Skin of body (tissue), 2 donors: ENCODE results near the gene AKAP13. TPM values are rescaled to one million over a fixed set of nuclear protein-coding genes. Genes with fewer than 3 reads are reported as not detected.

Experiments
- DNase-seq: peaks from one replicate; lab custom pipeline; 2025; lab: John Stamatoyannopoulos, UW
- total RNA-seq: library from RNA; depleted of rRNA; stranded (reverse); fragments of >200 nt; gene quantifications from one replicate; pipeline ENCODE4 v1.2.3, GENCODE V29; 2014

Gene AKAP13
- total RNA-seq, 1 donor from 2014 or later, result 160 TPM

DNA sequence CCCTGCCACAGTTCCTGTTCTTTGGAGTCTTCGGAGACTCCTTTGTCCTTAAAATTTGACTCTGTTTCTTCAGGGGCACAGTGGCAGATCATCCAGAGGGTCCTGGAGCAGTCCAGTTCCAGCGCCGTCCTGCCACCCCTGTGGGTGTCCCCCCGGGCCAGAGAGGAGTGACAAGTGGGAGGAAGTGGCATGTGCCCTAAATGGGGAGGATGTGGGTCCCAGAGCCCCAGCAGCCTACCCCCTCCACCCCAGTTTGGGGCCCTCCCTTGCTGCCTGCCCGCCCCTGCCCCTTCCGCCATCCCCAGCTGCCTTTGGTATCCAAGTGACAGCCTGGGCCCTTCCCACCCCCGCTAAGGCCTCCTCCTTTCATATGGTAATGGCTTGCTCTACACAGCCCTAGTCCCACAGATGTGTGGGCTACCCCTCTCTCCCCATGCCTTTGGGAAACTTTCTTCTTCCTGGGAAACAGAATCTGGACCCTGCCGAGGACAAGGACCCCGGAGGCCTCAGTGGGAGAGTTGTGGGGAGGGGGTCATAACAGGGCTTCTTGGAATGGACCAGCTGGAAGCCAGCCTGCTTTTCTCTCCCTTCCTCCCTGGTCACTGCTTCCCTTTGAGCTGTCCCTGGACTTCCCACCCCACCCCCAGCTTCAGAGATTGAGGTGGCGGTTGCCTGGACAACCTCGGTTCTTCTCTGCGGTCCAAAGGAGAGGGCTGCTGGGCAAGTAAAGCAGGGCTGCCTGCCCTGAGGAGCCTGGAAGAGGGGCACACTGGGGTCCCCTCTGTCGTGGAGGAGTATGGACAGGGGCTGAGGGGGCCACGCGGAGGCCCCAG, 371.1 kb downstream of the AKAP13 start:
- DNase-seq, result peak; percentile 24

DNA sequence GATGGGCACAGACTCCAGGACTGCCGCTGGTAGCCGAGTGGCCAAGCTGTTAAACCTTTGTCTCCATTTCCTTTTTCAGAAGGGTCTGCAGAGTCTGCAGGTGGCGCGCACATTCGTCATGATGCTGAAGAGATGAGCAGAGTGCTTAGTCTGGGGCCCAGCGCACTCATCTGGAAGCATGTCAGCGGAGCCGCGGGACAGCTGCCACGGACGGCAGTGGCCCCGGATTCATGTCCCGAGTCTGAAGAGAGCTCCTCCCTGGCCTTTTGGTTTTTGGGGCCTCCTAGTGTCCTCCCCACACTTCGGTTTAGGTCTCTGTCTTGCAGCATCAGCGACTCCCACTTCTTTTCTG, 371.7 kb downstream of the AKAP13 start:
- no peak for DNase-seq

DNA sequence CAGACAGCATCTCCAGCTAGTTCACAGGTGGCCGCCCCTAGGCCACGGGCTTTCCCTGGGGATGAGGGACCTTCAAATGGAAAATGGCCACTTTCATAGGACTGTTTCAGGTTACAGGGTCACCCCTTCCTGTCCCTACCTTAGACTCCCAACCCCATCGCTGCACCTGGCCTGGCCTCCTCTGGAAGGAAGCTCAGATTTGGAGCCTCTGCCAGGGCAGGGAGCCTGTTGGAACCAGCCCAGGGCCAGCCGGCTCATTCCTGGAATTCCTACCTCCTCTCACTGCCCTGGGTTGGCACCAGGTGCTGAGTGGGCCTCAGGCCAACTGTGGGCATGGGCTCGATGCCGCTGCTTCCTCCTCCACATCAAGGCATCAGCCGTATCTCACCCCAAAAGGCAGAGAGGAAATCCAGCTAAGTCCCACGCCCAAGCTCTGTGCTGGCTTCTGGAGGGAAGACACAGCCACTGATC, 372.1 kb downstream of the AKAP13 start:
- peak; percentile 8 for DNase-seq

DNA sequence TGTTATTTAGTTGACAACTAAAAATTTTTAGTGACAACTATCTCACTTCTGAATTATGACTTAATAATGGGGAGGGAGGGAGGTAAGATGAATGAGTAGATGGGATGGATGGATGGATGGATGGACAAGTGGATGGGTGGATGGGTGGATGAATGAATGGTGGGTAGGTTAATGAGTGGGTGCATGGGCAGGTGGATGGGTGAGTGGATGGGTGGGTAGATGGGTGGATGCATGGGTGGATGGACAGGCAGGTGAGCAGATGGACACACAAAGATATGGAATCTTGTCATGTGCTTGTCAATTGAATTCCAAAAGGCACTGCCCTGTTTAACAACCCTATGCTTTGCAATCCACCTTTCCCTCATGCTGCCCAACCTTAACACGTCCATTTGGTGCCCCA, 372.9 kb downstream of the AKAP13 start:
- DNase-seq, result no peak

DNA sequence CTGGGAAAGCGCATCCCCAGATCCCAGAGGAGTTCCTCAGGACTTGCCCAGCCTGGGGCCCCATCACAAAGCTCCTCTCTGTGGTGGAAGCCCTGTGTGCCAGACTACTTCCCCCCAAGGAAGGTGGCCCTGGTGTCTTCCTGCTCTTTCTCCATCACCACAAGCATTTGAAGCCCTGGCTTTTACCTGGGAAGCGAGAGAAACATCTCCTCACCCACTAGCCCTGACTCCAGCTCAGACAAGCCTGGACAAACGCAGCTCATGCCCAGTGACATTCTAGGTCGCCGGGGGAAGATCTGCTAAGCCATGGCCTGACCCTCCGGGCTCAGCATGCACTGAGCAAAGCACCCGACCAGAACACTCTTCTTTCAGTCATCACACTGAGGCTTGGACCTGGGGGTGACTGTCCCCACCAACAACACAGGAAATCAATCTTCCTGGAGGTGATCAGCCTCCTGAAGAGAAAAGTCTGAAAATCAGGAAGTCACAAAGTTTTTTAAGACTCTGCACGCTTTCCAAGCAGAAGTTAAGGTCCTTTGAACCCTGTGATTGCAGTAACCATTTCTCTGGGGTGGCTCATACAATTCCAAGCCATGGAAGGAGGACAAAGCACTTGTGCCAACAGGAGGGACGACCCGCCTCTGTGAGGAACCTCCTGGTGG, 373.5 kb downstream of the AKAP13 start:
- DNase-seq, result no peak

DNA sequence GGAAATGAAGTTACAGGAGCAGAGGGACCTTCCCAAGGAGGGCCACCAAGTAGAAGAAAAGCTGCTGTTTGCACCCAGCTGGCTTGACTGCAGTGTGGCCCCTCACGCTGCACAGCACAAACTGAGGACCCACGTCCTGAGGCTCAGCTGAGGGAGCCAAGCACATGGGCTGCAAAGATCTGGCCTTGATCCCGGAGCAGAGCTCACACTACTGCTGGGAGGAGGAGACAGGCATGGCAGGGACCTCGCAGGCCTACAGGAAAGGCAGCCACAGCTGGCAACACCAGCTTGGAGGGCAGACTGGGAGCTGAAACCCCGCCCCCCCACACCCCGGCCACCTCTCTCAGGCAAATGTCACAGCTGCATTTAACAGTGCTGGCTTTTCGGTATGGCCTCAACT, 374.6 kb downstream of the AKAP13 start:
- peak; percentile 20 for DNase-seq

DNA sequence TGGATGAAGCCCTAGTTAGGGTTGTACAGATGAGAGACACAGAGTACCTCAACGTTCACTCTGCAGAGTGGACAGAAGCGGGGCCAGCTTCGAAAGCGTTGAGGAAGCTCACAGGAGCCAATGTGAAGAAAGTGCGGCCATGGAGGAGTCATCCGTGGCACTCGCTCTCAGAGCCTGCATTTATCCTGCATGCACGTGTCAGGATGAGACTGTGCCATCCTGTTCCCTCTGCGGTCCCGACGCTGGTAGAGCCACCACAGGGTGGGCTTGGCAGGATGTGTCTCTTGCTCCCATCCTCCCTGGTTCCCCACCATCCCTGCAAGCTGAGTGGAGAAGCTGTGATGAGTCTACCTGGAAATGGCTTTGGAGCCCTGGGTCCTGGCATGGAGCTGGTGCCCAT, 375.1 kb downstream of the AKAP13 start:
- DNase-seq, result no peak

DNA sequence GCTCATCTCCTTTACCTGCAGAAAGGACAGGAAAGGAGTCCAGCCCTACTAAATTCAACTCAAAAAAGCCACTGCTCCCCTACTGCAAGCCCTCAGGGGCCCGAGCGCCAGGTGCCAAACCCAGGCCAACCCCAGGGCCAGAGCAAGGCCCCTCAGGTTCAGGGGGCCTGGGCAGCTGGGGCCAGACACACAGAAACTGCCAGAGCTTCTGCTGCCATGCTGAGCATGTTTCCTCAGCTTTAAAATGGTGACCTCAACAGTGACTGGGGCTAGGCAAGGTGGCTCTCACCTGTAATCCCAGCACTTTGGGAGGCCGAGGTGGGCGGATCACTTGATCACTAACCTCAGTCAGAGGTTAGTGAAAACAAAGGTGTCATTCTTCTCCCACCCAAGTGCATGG, 375.5 kb downstream of the AKAP13 start:
- DNase-seq, result no peak

DNA sequence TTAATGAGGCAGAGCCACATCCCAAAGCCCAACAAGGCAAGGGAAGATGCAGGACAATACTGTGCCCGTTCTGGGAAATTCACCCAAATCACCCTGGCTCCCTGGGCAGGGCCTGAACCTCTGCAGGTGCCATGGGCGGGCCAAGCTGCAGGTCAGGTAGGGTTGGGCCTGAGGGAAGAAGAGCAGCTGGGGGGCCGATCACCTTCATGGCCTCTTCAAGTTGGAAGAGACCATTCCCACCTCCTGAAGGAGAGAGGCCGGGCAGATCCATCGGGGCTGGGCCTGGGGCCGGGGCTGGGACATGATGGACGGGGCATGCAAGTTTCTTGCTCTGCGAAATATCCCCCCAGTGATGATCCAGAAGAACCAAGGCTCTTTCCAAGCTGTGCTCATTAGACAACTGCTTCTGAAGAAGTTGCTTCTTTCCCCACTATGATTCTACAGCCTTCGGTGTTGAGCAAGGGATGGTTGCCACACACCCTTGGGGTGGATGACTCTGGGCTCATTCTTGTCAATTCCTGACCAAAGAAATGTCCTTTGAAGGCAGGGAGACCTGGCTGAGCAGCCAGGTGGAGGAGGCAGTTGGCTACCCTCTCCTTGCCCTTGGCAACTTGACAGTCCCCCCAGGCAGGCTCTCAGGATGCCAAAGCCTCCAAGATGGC, 376.1 kb downstream of the AKAP13 start:
- no peak for DNase-seq

DNA sequence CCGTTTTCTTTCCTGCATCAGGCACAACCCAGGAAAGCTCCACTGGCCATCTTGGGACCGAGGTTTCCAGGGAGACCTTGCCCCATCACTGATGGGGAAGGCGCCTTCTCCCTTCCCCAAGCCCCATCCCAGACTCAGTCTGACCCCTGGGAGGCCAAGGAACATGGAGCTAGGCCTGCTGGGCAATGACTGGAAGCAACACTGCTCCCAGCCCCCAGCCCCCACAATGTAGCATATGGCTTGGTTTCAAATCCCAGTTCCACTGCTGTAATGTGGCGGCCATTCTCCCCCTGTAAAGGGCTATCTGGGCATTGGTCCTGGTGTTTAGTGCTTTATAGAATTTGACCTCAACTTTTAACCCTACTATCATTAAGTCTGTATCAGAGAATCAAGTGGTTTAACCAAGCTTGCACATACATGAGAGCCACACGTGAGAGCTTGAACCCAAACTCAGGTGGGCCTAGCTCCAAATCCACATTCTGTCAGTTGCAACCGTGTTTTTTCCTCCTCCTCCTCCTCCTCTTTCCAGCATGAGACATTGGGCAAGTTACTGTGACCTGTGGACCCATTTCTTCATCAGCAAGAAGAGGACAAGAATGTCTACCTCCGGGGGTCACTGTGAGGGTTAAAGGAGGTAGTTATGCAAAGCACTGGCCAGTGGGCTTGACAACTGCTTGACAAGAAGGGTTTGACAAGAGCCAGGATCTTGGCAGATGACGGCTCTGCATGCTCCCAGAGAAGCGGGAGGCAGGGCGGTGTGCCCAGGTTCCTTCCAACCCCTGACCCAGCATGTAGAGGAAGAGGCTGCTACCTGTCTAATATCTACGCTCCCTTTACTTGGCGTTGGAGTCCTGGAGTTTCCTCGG, 376.9 kb downstream of the AKAP13 start:
- no peak for DNase-seq

DNA sequence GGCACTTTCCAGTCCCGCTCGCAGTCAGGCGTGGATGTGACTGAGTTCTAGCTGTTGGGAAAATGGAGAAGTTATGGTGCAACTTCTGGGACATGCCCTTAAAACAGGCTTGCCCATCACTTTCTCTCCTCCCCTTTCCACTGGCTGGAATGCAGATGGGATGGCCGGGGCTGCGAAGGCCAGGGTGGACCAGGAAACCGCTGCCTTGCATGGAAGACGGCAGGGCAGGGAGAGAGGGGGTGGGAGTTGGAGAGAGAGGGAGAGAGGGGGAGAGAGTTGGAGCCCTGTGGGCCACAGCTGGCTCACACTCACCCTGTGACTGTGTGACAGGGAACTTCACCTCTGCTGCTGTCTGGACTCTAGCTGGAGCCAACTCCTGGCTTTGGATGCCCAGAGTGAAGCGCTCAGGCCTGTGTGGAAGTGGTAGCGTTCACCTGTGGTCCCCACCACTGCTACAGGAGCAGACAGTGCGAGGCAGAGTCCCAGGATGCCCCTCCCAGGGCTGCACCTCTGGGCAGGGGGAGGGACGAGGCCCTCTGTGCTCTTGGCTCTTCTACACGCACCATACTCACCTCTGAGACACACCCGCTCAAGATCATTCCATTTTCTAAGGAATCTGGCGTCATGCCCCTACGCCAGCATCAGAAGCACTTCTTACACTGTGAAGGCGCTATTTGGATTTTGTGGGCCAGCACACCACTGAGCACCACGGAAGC, 377.7 kb downstream of the AKAP13 start:
- no peak for DNase-seq

DNA sequence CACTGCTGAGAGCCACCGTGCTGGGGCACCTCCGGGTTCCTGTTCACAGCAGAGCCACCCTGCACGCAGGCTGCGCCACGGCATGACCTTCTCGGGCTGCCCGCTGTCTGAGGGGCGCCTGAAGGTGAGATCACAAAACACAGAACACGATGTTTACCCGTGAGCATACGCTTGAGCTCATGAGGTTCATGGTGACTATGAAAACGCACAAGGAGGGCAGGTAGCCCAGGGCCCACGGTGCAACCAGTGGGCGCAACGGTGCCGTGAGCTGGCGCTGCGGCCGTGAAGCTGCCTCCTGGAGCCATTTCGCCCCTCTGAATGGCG, 378.2 kb downstream of the AKAP13 start:
- no peak for DNase-seq

DNA sequence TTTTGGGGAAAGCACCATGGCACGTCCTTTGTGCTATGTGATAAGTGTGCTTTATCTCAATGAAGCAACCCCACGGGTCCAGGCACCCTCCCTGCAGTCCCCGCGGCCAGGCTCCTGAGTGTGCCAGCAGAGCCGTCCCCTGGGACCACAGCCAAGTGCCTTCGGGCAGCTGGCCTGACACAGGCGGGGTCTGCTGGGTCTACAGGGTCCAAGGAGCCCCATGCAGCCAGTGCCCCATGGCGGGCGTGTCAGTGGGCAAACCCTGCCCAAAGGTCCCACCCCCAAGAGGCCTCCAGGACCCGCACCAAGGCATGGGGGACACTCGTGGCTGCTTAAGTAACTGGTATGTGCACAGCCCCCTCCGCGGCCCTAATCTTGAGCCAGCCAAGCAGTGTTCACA, 379.0 kb downstream of the AKAP13 start:
- no peak for DNase-seq

DNA sequence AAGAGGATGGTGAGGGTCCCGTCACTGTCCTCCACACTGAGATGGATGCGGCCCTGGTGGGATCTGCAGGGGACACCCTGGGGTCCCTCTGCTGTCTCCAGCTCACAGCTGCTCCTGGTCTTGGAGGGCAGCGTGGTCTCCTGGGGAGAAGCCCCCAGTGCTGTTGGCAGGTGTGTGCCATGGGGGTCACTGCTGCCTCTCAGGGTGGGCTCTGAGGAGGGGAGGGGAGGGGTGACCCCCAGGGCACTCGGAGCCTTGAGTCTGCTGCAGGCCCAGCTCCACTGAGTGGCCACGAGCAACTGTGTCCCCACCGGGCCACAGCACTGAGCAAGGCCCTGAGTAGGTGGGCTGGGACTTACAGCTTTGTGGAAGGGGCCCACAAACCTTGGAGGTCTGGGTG, 379.6 kb downstream of the AKAP13 start:
- no peak for DNase-seq

DNA sequence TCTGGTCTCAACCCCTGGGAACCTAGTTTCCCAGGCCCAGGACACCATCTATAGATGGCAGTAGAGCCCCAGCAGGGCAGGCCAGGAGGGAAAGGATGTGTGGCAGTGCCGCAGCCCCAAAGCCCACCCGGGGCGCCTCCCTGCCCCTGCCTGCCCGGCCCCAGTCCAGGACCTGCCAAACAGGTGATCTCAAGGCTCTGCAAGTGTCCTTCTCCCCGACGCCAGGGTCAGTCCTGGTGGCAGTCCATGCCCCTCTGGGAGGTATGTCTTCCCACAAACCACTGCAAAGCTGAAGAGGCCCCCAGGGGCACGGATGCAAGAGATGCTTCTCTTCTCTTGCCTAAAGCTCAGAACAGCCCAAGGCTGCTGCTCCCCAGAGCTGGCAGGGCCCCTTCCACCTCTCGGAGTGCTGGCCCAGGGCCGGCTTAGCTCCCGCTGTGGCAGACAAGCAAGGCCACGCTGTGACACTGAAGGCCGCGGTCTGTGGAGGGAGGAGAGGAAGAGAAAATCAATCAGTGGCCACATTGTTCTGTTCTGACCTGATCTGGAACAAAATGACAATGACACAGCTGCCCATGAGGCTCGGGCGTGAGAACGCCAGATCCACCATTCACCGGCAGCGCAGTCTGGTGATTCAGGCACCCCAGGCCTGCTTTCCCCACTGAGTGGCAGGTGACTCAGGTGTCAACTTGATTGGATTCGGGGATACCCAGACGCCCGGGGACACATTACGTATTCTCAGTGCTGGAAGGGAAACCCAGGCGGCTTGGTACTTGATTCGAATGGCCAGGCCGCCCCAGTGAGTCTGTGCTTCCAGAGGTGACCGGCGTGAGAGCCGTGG, 380.3 kb downstream of the AKAP13 start:
- DNase-seq, result no peak

DNA sequence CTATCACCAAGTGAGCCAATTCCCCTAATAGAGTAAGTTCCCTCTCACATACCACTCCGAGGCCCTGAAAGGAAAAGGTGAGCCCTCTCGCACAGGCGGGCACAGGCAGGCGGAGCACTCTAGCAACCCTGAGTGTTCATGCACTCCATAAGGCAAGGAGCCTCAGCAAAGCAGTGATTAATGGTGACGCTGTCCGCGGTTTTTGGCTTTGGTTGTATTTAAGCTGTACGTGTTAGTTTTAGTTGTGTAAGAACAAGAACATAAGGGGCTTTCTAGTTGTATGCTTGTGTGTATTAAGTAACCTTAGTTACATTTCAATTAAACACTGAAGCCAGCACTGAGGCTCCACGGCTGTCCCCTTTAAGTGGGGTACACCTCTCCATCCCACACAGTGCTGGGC, 381.2 kb downstream of the AKAP13 start:
- DNase-seq, result no peak

DNA sequence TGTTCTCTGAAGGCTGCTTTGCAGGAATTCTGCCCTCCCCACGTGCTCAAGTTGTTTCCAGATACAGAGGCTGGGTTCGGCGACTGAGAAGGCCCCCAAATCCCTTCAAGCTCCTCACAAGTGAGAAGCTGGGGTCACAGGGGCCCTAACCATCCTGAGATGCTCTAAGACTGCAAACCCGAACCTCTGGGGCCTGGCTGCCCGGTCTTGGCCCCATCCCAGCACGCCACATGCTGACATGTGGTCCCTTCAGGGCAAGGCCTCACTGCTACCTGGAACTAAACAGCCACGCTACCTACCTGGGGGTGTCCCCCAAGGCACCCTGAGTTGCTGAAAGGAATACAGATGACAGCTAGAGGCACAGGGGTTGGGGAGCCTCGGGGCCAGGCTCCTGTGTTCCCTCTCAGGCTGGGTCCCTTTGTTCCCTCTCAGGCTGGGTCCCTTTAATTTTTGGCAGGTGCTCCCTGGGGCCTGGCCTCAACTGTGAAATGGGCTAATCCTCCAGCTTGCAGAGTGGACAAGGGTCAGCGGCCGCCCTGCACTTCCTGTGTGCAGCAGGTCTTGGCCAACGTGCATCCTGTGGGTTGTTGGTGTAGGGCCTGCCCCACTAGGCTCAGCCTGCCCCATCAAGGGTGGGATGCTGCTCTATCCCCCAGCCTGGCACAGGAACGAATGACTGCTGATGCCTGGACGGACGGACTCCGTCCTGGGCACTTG, 381.8 kb downstream of the AKAP13 start:
- DNase-seq, result no peak

DNA sequence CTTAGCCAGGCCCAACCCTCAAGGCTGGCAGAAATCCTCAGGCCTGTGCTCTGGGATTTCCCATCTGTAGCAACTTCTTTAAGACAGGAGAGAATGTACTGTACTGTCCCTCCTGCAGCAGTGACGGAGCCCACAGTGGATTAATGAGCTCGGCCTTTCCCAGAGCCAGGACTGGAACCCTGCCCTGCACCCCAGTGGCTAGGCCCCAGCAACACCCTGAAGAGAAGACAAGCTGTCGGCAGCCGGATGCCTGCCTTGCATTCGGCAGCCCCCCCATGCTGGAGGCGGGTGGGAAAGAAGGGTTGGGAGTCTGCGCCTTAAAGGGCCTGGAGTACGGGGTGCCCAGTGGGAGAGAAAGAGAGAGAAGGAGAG, 382.3 kb downstream of the AKAP13 start:
- no peak for DNase-seq

DNA sequence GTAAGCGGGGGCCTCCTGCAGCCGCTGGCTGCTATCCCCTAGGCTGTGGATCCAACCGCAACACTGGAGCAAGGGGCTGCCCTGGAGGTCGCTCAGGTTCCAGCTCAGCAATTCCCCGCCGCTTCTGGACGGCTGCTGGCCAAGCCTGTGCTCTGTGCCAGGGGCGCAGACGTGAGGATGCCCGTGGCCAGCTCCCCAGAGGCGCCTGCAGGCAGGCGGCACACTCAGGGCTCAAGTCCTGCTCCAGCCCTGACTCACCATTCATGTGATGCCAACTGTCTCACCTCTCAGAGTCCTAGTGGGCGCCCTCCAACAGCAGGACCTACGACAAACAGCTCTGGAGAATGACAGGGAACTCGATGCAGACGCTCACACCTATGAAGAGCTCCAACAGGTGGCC, 382.8 kb downstream of the AKAP13 start:
- DNase-seq, result no peak
